GM21390 (cell line): ENCODE results near the gene KMT2C.

Experiments
- ATAC-seq: cut with Tn5 transposase; IDR thresholded peaks from one replicate; pipeline ENCODE4 v1.9.1; 2021; ENCODE audit not compliant: unreplicated experiment

Gene KMT2C

DNA sequence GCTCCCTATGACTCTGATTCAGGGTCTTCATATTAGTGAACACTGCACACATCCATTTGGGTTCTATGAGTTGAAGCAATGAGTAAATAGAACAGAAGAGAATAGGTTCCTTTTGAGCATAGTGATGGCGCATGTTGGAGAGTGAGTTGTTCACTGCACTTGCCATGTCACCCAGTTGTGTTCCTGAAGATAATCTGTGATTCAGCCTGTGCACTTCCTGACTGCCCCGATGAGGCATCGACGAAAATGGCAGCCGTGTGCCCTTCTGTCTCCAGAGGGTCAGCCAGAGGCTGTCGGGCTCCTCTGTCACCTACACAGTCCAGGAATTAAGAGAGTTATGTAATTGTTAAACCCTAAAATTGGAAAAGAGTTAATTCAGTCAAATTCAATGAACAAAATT is 315.6 kb downstream of the KMT2C start:
- no peak for ATAC-seq

- no peak for ATAC-seq
Measured at GRCh38 chr7:152117356-152117755, 318.4 kb downstream of the KMT2C start.

- ATAC-seq: no peak
Measured at GRCh38 chr7:152115021-152115718, 320.6 kb downstream of the KMT2C start.

GRCh38 chr7:152112829-152113228 is 323.0 kb downstream of the KMT2C start:
- ATAC-seq: no peak

DNA sequence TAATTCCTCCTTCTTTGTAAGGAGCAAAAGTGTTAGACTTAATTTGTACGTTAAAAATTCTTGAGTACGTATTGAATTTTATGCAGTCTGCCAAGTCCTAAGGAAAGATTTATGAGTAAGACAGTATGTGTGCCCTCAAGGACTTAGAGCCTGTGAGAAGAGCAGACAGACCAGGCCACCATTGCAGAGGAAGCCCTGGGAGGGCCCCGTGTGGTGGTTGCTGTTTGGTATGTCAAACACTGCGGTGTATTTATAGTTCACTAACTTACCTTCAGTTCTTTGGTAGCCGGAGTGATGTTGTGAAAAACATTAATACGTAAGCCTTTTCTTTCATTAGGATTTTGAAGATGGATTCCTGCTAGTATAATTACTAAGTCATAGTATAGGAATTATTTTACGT is 327.4 kb downstream of the KMT2C start:
- ATAC-seq: no peak

DNA sequence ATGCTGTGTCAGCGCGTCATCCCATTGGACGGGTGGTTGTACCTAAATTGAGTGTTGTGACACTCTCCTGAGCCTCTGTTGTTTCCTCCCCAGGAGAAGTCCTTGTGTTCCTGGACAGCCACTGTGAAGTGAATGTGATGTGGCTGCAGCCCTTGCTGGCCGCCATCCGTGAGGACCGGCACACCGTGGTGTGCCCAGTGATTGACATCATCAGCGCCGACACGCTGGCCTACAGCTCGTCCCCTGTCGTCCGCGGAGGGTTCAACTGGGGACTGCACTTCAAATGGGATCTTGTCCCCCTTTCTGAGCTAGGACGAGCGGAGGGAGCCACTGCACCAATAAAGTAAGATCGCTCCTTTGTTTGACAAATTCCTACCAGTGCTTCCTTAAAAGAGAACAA is 327.9 kb downstream of the KMT2C start:
- no peak for ATAC-seq

GRCh38 chr7:152106990-152107389 is 328.8 kb downstream of the KMT2C start:
- ATAC-seq: no peak

GRCh38 chr7:152105205-152105604 is 330.6 kb downstream of the KMT2C start:
- ATAC-seq: no peak

GRCh38 chr7:152103691-152104090 is 332.1 kb downstream of the KMT2C start:
- ATAC-seq: no peak

DNA sequence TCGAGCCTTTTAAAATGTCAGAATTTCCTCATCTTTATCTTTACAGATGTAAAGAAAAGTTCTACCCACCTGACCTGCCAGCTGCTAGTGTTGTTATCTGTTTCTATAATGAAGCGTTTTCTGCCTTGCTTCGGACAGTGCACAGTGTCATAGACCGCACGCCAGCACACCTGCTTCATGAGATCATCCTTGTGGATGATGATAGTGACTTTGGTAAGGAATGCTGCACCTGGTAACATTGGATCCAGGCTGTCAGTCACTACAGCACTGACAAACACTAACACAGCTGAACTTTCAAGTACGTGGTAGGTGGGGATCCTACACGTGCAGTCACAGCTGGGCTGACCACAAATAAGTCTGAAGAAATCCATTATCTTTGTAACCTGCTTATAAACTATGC is 332.7 kb downstream of the KMT2C start:
- ATAC-seq: no peak

DNA sequence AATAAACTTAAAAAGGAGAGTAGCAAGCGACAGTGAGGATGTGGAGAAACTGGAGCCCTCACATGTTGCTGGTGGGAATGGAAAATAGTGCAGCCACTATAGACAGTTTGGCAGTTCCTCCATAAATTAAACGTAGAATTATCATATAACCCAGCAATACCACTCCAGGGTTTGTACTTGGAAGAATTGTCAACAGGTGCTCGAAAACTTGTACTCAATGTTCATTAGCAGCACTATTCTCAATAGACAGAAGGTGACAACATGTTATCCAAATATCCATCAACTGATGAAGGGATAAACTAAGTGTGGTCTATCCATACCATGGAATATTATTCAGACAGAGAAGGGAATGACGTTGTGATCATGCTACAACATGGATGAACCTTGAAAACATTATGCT is 338.5 kb downstream of the KMT2C start:
- ATAC-seq: no peak

DNA sequence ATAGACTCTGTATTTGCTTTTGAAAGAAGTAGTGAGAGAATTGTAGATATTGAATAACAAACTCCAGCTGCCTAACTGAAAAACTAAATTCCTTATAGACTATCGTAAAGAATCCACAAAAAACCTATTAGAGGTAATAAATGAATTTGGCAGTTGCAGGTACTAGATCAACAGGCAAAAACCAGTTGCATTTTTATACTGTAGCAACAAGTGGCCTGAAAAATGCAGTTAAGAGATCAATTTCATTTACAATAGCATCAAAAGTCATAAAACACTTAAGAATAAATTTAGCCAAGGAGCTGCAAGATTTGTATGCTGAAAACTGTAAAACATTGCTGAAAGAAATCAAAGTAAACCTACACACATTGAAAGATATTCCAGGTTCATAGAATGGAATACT is 340.0 kb downstream of the KMT2C start:
- ATAC-seq: no peak

GRCh38 chr7:152093717-152094116 is 342.1 kb downstream of the KMT2C start:
- no peak for ATAC-seq

- ATAC-seq: no peak
Measured at GRCh38 chr7:152090747-152091146, 345.1 kb downstream of the KMT2C start.

DNA sequence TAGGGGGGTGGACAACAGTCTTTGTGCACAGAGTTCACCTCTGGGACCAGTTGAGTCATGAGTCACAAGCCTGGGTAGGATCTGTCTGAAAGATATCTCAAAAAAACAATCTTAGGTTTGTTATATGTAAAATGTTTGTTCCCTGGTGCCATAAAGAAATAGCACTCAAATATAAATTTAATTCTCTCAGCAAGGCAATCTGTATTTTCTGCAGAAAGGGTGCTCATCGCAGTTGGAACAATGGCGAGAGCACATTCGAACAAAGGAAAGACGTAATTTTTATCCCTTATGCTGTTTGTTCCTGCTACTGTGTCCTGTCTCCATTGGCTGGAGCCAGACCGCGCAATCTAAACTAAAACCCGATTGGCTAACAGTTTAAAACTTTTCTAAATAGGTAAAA is 346.6 kb downstream of the KMT2C start:
- ATAC-seq: no peak

DNA sequence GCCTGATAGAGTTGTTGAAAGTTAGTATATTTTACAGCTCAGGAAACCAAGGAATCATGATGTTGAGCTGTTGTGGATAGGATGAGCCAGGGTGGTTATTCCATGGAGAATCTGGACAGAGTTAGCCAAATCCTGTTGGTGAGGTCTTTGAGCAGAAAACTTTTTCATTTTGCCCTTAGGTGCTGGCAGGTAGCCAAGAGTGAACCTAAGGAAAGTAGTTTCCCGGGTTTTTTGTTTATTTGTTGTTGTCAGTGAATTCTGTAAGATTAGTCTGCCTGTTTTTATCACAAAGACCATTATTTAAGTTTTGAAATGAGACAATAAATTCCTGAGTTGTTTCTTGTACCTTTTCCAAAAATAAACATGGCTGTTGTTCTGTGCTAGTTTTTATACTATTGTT is 349.3 kb downstream of the KMT2C start:
- no peak for ATAC-seq

- no peak for ATAC-seq
Measured at GRCh38 chr7:152085131-152085530, 350.7 kb downstream of the KMT2C start.
